Left forelimb (tissue), 1 donor: ENCODE measurements around the gene STXBP6.
"Not testable (repeated sequence)": the region's sequence is repeated elsewhere in the genome, so short reads cannot be mapped to it uniquely, and the experiment has no call there.

Experiments
- DNase-seq: peaks from one replicate; pipeline ENCODE4 v3.0.0-alpha.2; 2018; ENCODE audit warnings: low spot score

STXBP6 gene

DNA sequence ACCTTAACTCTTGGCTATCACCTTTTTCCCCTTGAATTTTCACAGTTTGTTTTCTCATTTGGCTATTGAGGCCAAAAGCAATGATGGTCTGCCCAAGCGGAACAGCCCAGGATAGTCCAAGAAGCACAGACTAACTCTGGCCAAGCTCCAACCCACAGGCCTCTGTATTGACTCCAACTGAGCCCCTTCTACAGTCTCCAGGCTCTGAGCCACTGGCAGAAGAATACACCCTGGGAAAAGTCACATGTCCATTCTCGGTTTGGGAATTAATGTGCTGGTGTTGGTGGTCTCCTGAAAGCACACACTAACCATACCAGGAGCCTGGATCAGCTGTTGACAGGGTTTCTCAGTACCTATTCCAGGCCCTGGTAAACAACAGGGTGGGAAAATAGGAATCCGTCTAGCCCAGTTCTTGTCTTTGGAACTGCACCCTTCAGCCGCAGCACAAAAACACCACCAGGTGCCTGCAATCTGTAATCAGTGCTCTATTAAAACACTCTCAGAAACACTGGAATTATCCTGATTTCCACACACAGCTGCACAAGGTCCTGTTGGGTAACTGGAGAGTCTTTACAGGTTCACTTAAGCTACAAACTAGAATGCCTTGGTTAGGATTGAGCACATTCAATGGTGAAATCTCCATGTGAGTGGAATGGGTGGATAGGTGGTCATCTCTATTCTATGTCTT, 63.6 kb downstream of the STXBP6 start:
- no peak for DNase-seq

DNA sequence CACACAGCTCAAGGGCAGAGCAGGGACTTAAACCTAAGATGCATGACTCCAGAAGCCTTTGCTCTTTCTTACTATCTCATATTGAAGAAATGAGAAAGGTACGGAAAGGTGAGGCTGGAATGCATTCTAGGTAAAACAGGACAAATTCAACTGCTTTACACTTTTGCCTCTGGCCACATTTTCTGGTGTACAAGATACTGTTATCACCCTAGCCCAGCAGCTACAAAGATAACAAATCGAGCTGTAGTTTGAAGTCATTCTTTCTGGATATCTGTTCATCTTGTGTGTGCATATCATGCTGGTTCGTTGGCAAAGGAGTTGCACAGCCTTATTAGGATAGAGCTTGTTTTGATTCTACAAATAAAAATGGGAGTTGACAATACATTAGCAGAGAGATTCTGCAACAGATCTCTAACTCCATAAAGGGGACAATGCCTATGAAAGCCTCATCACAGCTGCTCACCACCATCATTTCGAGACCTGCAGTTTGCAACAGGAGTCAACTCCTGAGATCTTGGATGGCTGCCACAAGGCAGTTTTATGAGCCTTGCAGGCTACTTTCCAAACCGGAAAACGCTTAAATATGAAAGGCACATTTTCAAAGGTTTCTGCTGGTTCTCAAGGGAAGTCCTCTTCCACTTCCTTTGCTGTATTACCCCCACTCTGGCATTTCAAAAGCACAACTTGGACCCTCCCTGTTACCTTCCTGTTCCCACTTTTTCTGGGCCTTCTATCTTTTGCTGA, 64.9 kb downstream of the STXBP6 start:
- no peak for DNase-seq

DNA sequence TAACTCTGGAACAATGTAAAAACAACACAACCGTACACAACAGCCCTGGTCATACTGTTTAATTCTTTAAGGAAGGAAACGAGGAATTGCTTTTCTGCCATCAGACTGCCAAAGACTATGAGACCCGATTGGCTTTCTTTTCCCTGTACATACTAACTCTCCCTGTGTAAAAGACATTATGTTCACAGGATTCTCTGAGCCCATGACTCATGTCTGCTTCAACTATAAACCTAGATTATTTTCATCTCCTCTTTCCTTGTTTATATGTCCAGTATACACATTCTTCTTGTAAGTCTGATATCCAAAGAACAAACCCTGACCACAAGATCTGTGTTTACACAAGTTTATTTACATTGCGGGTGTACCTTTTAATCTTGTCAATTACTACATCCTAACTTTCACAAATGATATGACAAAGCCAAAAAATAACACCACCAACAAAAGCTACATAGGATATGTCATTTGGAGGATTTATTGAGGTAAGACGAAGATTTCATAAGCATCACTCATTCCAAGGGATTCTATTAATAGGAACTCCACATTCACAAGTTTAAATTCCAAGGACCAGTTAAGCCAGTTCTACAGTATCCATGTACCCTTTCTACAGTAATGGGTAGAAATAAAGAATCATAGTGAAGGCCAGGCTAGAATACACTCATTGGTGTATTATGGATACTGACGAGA, 67.3 kb downstream of the STXBP6 start:
- DNase-seq = no peak

DNA sequence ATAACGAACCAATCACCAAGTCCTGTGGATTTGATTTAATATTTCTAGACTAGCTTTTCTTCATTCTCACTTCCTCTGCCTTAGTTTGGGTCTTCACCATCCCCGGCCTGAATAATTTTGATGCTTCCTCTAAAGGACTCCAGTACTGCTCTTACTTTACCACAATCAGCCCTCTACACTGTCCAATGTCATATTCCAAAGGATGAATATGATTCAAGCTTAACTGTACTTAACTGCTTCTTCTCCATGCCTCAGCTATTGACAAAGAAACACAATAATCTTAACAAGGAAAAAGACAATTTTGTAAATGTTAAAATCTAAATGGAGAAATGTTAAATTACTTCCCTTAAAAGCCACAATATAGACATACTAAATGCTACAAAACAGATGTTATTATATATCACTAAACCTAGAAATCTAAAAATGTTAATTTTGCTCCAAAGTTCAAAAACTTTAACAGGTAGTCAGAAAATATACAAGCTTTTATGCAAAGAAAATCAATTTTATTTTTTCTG, 70.2 kb downstream of the STXBP6 start:
- DNase-seq = no peak

DNA sequence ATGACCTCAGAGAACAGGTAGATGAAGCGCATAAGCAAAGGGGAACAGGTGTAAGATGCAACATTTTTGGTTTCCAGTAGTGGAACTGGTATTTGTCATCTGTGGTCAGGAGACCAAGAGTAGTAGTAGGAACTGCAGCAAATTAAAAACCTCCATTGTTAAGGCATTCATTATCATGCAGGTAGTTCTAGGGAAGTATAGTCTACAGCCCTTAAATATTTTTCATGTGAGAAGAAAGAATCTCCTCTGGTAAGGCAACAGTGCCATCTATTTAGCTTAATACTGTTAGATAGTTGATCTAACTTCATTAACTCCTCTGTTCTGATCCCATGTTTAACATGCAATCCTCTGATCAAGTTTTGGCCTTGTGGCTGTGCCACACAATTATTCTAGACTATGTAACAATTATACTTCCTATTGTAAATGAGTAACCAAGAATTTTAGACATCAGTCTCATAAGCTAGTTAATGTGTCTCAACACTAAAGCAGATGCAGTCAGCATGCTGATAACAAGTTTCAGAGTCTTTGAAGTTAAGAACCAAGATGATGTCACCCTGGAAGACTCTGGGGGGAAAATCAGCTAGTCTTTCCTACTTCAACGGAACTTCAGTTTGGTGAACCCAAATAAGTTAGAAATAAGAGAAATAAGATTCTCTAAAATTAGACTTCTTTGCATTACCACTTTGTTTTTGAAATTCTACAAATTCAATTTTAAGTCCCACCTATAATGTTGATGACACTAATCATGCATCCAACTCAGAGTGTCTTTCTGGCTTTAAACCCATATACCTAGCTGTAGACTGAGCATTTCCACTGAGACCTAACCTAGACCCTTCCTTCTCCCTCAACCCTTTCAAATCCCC, 70.9 kb downstream of the STXBP6 start:
- no peak for DNase-seq

DNA sequence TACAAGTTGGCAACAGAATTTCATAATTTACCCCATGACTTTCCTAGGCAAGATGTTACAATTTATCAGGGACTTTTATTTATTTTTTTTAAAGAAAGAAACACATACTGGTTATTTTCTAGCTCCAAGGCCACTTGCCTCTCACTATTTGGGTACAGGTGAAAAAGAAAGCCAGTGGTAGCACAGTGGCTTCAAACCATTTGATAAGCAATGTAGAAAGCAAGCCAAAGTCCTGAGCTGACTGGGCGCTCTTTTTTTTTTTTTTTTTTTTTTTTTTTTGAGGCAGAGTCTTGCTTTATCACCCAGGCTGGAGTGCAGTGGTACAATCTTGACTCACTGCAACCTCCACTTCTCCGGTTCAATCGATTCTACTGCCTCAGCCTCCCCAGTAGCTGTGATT, 73.3 kb downstream of the STXBP6 start:
- DNase-seq = no peak

DNA sequence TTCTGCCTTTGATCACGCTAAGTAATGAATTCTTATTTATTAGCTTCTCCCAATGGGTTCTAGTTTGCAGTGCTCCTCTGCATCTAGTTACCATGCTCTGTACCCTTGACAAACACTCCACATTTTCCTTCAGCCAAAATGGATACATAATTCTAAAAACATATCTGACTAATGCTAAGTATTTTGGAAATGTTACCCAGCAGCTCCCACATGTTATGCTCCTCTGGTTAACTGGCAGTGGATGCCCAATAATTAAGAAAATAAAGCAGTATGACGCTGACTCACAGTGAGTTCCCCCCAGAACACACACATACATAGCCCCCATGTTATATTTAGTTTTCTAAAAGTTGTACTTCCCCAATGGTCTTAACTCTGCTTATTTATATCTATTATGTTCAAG, 74.6 kb downstream of the STXBP6 start:
- DNase-seq = no peak

DNA sequence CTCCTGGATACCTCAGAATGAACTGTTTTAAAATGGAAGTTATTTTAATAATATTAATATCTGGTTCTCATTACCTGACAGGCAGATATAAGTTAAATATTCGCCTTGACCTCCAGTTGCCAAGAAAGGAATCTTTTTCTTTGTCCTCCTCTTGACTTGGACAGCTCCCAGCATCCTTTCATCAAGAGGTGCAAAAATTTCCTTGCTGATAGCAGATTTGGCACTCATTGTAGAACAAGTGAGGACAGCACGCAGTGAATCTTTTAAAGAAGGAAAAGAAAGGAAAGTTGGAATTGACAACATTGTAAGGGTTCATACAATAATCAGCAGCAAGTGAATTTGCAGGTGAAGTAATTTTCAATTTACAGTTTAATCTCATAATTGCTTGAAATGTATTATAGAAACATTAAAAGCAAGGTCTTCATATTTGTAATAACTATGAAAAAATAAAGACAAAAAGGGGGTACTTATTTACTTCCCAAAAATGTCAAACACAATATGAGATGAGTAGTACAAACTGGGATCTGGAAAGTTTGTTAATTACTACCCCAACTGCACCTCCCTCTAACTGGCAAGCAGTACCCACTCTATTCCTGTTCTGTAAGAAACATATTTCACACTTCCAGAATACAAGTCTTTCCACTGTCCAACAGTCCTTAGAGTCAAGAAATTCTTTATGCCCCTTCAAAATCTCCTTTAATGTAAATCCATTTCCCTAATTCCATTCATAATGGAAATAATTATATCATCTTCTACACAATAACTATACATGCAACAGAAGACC, 75.2 kb downstream of the STXBP6 start:
- no peak for DNase-seq

DNA sequence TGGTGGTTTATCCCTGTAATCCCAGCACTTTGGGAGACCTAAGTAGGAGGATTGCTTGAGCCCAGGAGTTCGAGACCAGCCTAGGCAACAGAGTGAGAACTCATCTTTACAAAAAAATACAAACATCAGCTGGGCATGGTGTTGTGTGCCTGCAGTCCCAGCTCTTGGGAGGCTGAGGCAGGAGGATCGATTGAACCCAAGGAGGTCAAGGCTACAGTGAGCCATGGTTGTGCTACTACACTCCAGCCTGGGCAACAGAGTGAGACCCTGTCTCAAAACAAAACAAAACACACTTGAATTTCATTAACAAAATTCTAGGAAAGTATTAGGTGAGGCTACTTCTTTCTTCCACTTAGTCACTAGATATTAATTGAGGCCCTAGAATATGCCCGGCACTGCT, 77.1 kb downstream of the STXBP6 start:
- DNase-seq = no peak

DNA sequence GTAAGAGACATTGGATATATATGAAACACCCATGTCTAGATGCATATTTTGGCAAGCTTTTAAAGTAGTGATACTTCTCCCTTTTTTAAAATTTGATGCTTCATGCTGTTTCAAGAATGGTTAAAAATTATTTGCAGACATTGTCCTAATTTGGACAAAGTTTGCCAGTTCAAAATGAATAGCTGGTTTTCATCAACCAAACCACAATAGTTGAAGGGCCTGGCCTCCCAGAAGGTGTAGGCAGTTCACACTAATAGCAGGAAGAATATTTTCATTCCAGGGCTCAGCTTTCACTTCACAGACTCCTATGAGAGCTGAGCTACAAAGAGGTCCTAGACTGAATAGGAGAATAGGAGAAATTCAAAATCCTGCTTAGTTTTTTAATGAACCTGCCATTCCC, 78.7 kb downstream of the STXBP6 start:
- DNase-seq = no peak

DNA sequence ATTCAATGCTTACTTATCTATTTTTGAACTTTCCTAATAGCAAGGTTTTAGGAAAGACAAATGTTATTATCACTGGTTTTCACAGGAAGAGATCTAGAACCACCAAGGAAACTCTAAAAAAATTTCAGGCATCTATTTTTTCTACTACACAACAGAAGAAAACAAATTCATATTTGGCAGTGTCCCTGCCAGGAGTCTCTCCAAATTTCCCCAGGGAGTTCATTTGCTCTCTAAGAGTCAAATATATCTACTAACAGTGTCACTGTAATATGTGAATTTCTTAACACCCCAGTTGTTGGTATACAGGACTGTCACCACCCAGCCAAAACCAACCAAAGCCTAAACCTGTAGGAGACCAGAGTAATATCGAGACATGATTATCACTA, 83.4 kb downstream of the STXBP6 start:
- DNase-seq = no peak

DNA sequence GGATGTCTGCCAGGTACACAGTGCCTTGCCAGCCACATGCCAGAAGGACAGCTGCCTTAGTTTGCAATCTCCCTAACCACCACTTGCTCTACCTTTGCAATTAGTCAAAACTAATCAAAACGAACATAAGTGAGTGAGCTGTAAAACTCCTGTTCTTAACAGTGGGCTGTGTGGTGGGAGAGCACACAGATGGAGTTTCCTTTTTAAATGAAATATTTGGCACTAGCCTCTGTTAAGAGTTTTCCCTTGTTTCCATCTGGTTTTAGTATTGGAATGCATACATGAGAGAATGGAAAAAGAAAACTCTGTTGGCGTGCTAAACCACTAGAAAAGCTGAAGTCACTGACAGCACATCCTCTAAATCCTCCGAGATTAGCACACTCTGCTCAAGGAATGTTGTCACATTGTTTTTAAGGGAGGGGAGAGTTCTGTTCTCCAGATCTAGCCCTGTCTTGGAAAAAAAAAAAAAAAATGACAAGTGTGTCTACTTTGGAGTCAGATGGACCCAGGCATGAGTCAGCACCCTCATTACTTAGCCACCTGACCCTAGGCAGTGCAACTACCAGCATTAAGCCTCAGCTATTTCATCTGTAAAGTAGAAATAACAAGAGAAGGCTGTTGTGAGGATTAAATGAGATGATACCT, 83.9 kb downstream of the STXBP6 start:
- no peak for DNase-seq

DNA sequence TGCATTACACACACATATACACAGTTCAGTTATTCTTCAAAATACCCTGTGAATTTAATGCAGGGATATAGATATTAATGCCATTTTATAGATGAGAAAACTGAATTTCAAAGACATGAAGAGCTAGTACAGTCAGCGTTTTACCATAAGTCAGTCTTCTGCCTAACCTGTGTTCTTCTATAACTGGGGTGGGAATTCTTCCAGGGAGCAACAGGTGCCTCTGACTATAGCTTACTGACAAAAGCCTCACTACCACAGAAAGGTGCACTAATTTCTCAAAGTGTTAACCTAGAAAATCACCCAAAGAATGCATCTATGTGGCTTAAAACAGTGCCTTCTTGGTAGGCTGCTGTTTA, 84.4 kb downstream of the STXBP6 start:
- DNase-seq = no peak

DNA sequence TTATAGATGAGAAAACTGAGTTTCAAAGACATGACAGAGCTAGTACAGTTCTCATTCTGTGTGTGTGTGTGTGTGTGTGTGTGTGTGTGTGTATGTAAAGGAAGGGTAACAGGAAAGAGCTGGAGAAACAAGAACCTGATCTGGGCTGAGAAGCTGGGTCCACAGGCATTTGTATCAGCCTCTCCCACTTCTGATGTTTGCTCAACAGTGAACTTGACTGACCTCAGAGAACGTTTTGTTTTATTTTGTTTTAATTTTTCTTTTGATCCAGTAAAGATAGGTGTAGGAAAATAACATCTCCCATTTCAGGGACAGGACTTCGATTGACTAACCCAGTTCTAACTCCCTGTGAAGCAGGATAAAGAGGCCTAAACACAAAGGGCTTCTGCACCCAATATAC, 85.4 kb downstream of the STXBP6 start:
- DNase-seq = no peak

DNA sequence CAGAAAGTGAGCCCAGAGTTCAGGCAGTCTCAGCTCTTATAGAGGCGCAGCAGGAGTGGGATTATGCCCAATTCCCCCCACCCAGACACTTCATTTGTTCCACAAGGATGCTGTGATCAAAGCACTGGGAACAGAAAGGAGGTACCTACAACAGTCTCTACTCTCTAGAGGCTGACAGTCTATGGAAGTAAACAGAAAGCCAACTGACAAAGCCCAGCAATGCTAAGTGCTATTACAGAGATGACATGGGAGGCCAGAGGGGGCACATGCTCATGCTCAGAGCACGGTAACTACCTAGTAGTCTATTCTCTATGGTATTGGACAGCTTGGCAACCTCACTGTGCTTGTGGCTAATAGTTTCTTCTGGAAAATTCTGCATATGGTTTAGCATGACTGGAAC, 85.9 kb downstream of the STXBP6 start:
- DNase-seq = no peak

DNA sequence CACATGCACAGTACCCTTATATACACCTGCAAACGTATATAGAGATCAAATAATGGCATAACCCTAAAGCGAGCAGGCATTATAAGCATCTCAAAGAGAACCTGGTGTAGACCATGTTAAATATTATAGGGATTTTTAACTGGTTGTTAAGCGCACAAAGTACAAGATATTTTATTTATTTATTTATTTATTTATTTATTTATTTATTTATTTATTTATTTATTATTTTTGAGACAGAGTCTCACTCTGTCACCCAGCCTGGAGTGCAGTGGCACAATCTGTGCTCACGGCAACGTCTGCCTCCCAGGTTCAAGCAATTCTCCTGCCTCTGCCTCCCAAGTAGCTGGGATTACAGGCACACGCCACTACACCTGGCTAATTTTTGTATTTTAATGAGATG, 87.8 kb downstream of the STXBP6 start:
- DNase-seq = not testable (repeated sequence)

DNA sequence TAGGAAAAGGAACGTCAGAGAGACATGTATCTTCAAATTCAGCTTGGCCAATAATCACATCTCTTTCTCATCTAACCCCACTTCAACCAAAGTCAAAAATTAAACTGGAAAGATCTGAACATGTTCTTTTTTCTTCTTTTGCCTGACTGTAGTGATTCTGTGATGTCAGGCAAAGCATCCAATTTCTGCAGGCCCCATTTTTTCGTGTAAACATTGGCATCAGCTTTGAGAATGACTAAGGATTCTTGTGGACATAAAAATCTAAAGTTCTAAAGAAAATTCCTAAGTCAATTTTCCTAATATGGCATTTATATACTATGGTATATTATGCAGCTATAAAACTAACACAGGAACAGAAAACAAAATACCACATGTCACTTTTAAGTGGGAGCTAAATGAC, 89.1 kb downstream of the STXBP6 start:
- no peak for DNase-seq

DNA sequence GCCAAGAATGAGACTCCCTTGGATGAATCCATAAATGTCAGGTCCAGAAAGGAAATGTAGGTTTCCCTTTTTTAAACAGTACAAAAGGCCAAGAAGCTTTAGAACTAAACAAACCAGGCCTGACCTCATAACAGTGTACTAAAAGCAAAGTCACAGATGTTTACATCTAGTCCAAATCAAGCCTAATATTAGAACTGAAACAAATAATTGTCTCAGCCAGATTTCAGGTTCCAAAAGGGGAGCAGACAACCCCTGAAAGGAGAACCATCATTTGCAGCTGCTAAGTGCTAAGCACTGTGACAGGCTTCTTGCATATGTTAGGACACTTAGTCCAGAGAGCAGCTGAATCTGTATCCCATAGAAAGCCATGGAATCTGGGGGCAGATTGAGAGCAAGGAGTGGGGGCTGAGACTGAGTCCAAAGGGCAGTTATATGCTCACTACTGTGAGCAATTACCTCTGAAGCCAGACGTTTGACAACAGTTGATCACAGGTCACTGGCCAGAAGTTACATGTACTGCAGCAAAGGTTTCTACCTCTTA, 90.1 kb downstream of the STXBP6 start:
- no peak for DNase-seq

DNA sequence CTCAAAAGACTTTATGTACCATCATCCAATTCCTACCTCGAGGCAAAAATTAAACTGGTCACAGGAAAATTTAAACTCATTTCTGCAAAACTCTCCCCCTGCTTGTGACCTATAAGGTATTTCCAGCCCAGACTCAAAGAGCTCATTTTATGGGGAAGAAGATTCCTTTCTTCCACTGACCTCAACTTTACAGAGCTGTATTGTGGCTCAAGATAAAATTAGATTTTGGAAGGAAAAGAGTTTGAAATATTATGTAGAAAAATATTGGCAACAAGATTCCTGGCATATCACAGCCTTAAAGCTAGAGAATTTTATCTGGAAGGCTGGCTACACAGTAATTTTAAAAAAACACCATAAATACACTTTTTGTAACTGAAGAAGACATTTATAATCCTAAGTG, 91.7 kb downstream of the STXBP6 start:
- no peak for DNase-seq

DNA sequence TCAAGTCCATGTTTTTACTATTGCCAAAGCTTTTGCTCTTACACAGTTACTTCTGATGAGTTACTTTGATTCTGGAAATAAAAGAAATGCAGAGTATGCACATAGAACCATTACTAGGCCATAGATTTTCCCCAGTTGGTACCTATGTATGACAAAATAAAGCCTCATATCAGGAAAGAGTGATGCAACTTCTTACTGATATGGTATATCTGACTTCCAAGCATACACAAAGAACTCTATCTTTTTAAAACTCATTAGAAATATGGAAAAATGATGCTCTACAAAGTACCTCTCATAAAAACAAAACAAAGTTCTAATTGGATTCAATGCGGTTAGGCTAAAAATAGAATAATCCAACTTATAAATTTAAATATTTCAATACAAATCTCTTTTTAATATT, 92.1 kb downstream of the STXBP6 start:
- no peak for DNase-seq

DNA sequence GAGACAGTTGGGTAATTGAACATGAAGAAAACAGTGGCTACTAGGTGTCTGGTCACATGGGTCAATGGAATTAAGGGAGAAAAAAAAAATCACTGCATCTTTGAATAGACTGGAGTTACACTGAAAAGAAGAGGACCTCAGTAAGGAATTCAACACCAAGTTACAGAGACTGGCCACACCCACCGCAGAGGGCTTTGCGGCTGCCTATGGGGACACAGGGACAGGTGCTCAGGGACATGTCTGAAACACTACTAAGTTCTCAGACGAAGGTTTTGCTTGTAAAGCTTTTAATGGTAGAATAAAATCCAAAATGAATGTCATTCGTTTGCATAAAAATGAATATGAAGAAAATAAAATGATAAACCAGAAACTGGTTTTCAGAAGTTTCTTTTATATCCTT, 93.8 kb downstream of the STXBP6 start:
- DNase-seq = no peak
